NCI-H2107 treated with DMSO at 0.1 percent for 48 hours (cell line): ENCODE results near the gene KLHL3.
"Not testable (repeated sequence)": the region's sequence is repeated elsewhere in the genome, so short reads cannot be mapped to it uniquely, and the experiment has no call there.

Experiments used
- DNase-seq: peaks from one replicate; lab custom pipeline; 2025; ENCODE audit not compliant: unreplicated experiment; lab: John Stamatoyannopoulos, UW

Gene KLHL3

DNA sequence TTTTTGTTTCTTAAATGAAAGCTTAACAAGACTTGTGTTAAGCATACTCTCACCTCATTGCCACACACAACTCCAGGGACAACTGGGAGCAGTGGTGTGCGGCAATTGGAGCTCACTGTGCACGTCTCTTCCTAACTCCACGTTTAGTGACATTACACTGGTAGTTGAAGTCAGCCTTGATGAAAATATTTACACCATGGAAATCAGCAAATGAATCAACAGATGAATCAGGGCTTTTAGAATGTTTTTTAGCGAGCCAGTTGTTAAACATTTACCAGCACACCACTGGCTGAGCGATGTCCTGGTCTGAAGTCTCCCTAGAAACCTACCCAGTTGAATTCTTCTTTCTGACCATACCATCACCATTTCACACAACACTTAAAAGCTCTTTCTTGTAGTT lies 67.3 kb downstream of the KLHL3 start:
- DNase-seq = no peak

GRCh38 chr5:137667341-137667740 lies 68.5 kb downstream of the KLHL3 start:
- DNase-seq = no peak

- DNase-seq = no peak
Measured at GRCh38 chr5:137666901-137667300, 69.0 kb downstream of the KLHL3 start.

- DNase-seq = no peak
Measured at GRCh38 chr5:137666461-137666850, 69.4 kb downstream of the KLHL3 start.

DNA sequence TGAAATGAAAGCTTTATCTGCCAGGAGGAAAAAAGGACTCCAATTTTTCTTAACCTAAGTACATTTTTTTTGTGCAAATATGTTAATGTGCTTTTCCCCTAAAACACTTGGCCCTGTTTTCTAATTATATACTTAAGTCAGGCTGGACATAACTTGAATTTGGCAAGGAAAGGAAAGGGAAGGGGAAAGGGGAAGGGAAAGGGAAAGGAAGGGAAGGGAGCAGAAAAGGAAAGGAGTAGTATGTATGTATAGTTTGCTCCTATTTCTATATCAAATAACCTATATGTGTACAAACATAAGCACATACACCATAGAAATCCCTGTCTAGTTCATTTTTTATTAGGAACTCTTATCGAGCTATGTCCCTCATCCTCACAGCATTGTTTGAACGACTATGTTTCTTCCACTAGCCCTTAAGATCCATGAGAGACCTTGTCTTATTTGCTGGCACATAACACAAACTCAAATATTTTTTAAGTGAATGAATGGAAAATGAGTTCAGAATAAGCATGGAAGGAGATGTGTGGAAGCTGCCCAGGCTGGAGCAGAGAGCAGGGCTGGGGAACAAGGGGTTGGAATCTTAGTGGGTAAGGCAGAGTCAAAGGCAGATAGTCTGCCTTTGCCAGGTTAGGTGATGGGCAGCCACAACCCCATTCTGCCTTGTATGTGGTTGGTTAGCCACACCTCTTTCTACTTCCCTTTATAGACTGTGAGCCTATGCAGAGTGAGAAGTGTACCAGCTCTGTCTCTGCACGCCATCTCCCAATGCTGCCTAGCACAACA lies 70.0 kb downstream of the KLHL3 start:
- DNase-seq = peak; percentile 2

- peak; percentile 26 for DNase-seq
Measured at GRCh38 chr5:137660349-137660817, 75.5 kb downstream of the KLHL3 start.

- DNase-seq = no peak
Measured at GRCh38 chr5:137659209-137659608, 76.7 kb downstream of the KLHL3 start.

GRCh38 chr5:137658324-137658723 lies 77.6 kb downstream of the KLHL3 start:
- DNase-seq = no peak

- DNase-seq = no peak
Measured at GRCh38 chr5:137657073-137657472, 78.8 kb downstream of the KLHL3 start.

GRCh38 chr5:137656558-137656957 lies 79.3 kb downstream of the KLHL3 start:
- no peak for DNase-seq

GRCh38 chr5:137651022-137651421 lies 84.9 kb downstream of the KLHL3 start:
- no peak for DNase-seq

DNA sequence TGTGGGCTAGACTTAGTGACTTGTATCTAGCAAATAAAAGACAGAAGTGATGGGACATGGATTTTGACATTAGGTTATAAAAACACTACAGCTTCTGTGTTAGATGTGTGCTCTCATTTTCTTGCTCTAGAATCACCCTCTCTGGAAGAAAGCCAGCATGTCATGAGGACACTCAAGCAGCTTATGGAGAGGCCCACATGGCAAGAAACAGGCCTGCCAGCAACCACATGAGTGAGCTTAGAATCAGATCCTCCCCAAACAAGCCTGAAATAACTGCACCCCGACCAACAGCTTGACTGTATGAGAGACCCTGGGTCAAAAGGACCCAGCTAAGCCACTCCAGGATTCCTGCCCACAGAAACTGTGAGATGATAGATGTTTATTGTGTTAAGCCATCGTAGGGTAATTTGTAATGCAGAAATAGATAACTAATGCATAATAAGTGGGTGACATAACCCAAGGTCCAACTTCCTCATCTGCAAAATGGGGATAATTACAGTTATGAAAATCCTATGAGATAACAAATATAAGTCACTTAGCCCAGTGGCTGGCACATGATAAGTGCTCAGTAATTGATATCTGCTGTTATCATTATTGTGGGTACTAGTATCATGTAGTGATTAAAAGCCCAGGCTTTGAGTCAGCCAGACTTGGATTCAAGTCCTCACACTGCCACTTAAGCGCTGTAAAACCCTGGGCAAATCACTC lies 86.5 kb downstream of the KLHL3 start:
- peak; percentile 28 for DNase-seq

- DNase-seq = no peak
Measured at GRCh38 chr5:137648361-137648760, 87.5 kb downstream of the KLHL3 start.

DNA sequence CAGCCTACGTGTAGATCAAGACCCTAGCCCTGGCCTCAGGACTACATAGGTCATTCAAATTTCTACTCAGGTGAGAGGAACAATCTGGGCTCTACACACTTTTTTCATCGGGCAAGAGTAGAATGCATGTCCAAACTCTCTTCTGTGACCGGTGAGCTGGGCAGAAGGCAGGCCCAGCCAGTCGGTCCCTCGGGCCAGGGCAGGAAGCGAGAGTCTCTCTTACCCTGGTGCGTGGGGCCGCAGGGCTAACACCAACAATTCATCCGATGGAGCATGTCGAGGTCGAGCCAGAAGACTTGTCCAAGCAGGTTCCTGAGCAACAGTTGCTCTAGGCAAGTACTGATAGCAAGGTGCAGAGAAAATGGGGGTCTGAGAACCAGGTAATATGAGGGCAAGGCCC lies 88.5 kb downstream of the KLHL3 start:
- DNase-seq = no peak

- no peak for DNase-seq
Measured at GRCh38 chr5:137646761-137647160, 89.1 kb downstream of the KLHL3 start.

GRCh38 chr5:137643081-137643480 lies 92.8 kb downstream of the KLHL3 start:
- not testable (repeated sequence) for DNase-seq

DNA sequence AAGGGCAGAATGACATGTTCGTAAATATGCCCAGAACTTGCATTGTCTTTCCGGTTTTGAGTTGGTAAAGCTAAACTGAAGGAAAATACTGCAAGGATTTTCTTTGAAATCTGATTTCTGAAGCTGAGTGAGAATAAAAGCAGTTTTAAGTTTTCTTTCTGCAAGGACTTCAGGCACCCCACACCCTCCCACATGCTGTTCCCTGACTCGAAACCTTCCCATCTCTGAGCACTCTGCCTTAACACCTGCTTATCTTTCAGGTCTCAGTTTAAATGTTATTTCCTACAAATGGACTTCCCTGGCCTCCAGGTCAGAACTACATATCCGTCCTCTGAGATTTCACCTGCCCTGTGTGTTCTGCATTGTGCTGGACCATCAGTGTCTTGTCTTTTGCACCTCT lies 93.8 kb downstream of the KLHL3 start:
- DNase-seq = no peak

- no peak for DNase-seq
Measured at GRCh38 chr5:137641148-137641547, 94.7 kb downstream of the KLHL3 start.

GRCh38 chr5:137639645-137640044 lies 96.2 kb downstream of the KLHL3 start:
- no peak for DNase-seq

GRCh38 chr5:137638841-137639240 lies 97.0 kb downstream of the KLHL3 start:
- DNase-seq = no peak

- no peak for DNase-seq
Measured at GRCh38 chr5:137636830-137637714, 98.8 kb downstream of the KLHL3 start.
